HCT116 (cell line): Measurements from ENCODE around the gene GPR83. TPM values are rescaled to one million over a fixed set of nuclear protein-coding genes. Genes with fewer than 3 reads are reported as not detected.

Experiments used
- ATAC-seq: fragments of 200-7000 bp; cut with Tn5 transposase; 2 replicates; pipeline ENCODE4 v1.9.1; 2020; ENCODE audit warnings: mild to moderate bottlenecking, moderate library complexity
- BruUV-seq: library from RNA; stranded (reverse); fragments of 400-500 nt; replicated peaks from 2 replicates; lab custom pipeline; 2021; lab: Mats Ljungman, UMichigan
- CTCF ChIA-PET: fragments of 300-600 bp; sonication (Branson Sonifier 250); formaldehyde crosslinking; loops from one replicate; lab custom pipeline; 2021; ENCODE audit warnings: antibody characterized with exemption; lab: Charles Lee
- POLR2A ChIA-PET: fragments of 300-600, 350-600 bp; sonication (Branson Sonifier 250); formaldehyde crosslinking; loops from one replicate; lab custom pipeline; 2021; ENCODE audit warnings: antibody characterized with exemption; lab: Charles Lee
- RAD21 ChIA-PET, 2 experiments: fragments of 300-600 bp; sonication (Branson Sonifier 250); formaldehyde crosslinking; loops; one replicate each; lab custom pipeline; 2023; ENCODE audit warnings: low total read pairs in 2 of 2; ENCODE audit not compliant: uncharacterized antibody in 2 of 2, unreplicated experiment in 2 of 2, low non-redundant PET in 1 of 2; lab: Charles Lee
- DNase-seq: peaks from one replicate; pipeline ENCODE4 v3.0.0-alpha.2; 2010; ENCODE audit warnings: low read depth, low spot score
- H2AFZ ChIP-seq: fragments of 200-600 bp; shearing (Covaris generic), sonication (generic); 2 replicates; pipeline ENCODE4 v1.6.1; 2017; ENCODE audit warnings: low read depth, mixed run types, mixed read lengths, antibody characterized with exemption, low read length; ENCODE audit not compliant: poor library complexity, severe bottlenecking
- H3K27ac ChIP-seq: 2 replicates; pipeline ENCODE4 v1.5.1; 2012; ENCODE audit warnings: low read depth, low read length
- H3K27me3 ChIP-seq: fragments of 200-600 bp; sonication (generic); 2 replicates; pipeline ENCODE4 v1.6.1; 2016; ENCODE audit warnings: mixed run types, low read length, mixed read lengths; ENCODE audit not compliant: insufficient read depth
- H3K36me3 ChIP-seq, 2 experiments: fragments of 200-500 bp in 1 of 2; fragments of 200-600 bp in 1 of 2; sonication (Bioruptor generic) in 1 of 2; sonication (generic) in 1 of 2; 2 replicates each; pipeline versions ENCODE4 v1.5.1 to v1.6.1; 2014 to 2016; ENCODE audit warnings: low read length in 2 of 2, inconsistent platforms in 1 of 2, mixed read lengths in 1 of 2, mixed run types in 1 of 2; ENCODE audit not compliant: insufficient read depth in 2 of 2, control insufficient read depth in 1 of 2
- H3K4me1 ChIP-seq, 2 experiments: fragments of 200-600 bp in 1 of 2; sonication (generic) in 1 of 2; 2 replicates each; pipeline versions ENCODE4 v1.5.1 to v1.6.1; 2012 to 2017; ENCODE audit warnings: low read length in 2 of 2, inconsistent platforms in 1 of 2, mild to moderate bottlenecking in 1 of 2, mixed read lengths in 1 of 2, mixed run types in 1 of 2, moderate library complexity in 1 of 2; ENCODE audit not compliant: insufficient read depth in 2 of 2, control insufficient read depth in 1 of 2
- H3K4me2 ChIP-seq: fragments of 200-600 bp; sonication (generic); 2 replicates; pipeline ENCODE4 v1.6.1; 2017; ENCODE audit warnings: mixed run types, low read length, mixed read lengths
- H3K4me3 ChIP-seq, 2 experiments: fragments of 200-600 bp in 1 of 2; sonication (generic) in 1 of 2; replicated peaks in 1 of 2; 2 replicates each; pipeline ENCODE4 v1.5.1; 2011 to 2016; ENCODE audit warnings: low read length in 2 of 2, control low read depth in 1 of 2, low read depth in 1 of 2, mild to moderate bottlenecking in 1 of 2, mixed read lengths in 1 of 2, mixed run types in 1 of 2
- H3K79me2 ChIP-seq: fragments of 200-600 bp; sonication (generic); 2 replicates; pipeline ENCODE4 v1.6.1; 2017; ENCODE audit warnings: mild to moderate bottlenecking, mixed run types, low read length, moderate library complexity, mixed read lengths; ENCODE audit not compliant: insufficient read depth
- H3K9ac ChIP-seq: fragments of 200-600 bp; sonication (generic); 2 replicates; pipeline ENCODE4 v1.6.1; 2016; ENCODE audit warnings: low read length, mixed read lengths
- H3K9me2 ChIP-seq: fragments of 200-600 bp; sonication (generic), shearing (Covaris generic); 2 replicates; pipeline ENCODE4 v1.6.1; 2017; ENCODE audit warnings: mixed run types, mild to moderate bottlenecking, moderate library complexity; ENCODE audit not compliant: insufficient read depth
- H3K9me3 ChIP-seq, 2 experiments: fragments of 200-500 bp in 1 of 2; fragments of 200-600 bp in 1 of 2; sonication (Bioruptor generic) in 1 of 2; sonication (generic) in 1 of 2; 2 replicates each; pipeline ENCODE4 v1.6.1; 2014 to 2017; ENCODE audit warnings: low read length in 2 of 2, mixed read lengths in 2 of 2, inconsistent platforms in 1 of 2, low read depth in 1 of 2, mild to moderate bottlenecking in 1 of 2, mixed run types in 1 of 2, moderate library complexity in 1 of 2; ENCODE audit not compliant: control insufficient read depth in 1 of 2, insufficient read depth in 1 of 2
- H4K20me1 ChIP-seq: fragments of 200-600 bp; sonication (generic), shearing (Covaris generic); 2 replicates; pipeline ENCODE4 v1.6.1; 2017; ENCODE audit warnings: mixed run types, mild to moderate bottlenecking, moderate library complexity; ENCODE audit not compliant: insufficient read depth
- CBX3 ChIP-seq: IDR thresholded peaks from 2 replicates; pipeline ENCODE4 v1.6.1; 2012; ENCODE audit warnings: low read depth
- CEBPB ChIP-seq: IDR thresholded peaks from 2 replicates; pipeline ENCODE4 v1.6.1; 2012; ENCODE audit warnings: low read depth
- ELF1 ChIP-seq: IDR thresholded peaks from 2 replicates; pipeline ENCODE4 v1.6.1; 2012; ENCODE audit warnings: low read depth, borderline replicate concordance
- EZH2 ChIP-seq: fragments of 200-600 bp; sonication (generic); IDR thresholded peaks from 2 replicates; pipeline ENCODE4 v1.6.1; 2017; ENCODE audit warnings: antibody characterized with exemption, mixed run types
- EZH2phosphoT487 ChIP-seq: fragments of 200-600 bp; IDR thresholded peaks from 2 replicates; pipeline ENCODE4 v1.6.1; 2018; ENCODE audit warnings: antibody characterized with exemption, borderline replicate concordance
- JUND ChIP-seq: IDR thresholded peaks from 2 replicates; pipeline ENCODE4 v1.6.1; 2012
- POLR2A ChIP-seq: IDR thresholded peaks from 2 replicates; pipeline ENCODE4 v1.7.0; 2011; ENCODE audit warnings: borderline replicate concordance; ENCODE audit not compliant: insufficient read depth, insufficient read length; ENCODE audit errors: extremely low read depth
- POLR2AphosphoS5 ChIP-seq: IDR thresholded peaks from 2 replicates; pipeline ENCODE4 v1.6.1; 2011; ENCODE audit warnings: mild to moderate bottlenecking, low read depth, low read length, moderate library complexity
- RAD21 ChIP-seq: IDR thresholded peaks from 2 replicates; pipeline ENCODE4 v1.6.1; 2012; ENCODE audit warnings: low read depth, mild to moderate bottlenecking
- SIN3A ChIP-seq: IDR thresholded peaks from 2 replicates; pipeline ENCODE4 v1.6.1; 2012; ENCODE audit warnings: low read depth
- SP1 ChIP-seq: IDR thresholded peaks from 2 replicates; pipeline ENCODE4 v1.6.1; 2012; ENCODE audit warnings: low read depth
- SRF ChIP-seq: IDR thresholded peaks from 2 replicates; pipeline ENCODE4 v1.6.1; 2012; ENCODE audit warnings: low read depth
- TCF7L2 ChIP-seq: IDR thresholded peaks from 2 replicates; pipeline ENCODE4 v1.7.0; 2011; ENCODE audit warnings: borderline replicate concordance, inconsistent platforms; ENCODE audit not compliant: insufficient read depth, insufficient read length; ENCODE audit errors: extremely low read depth
- YY1 ChIP-seq: IDR thresholded peaks from 2 replicates; pipeline ENCODE4 v1.6.1; 2011; ENCODE audit warnings: low read length, low read depth, moderate library complexity, mild to moderate bottlenecking; ENCODE audit not compliant: insufficient replicate concordance; ENCODE audit errors: extremely low read depth
- ZFX ChIP-seq: fragments of 450-650 bp; IDR thresholded peaks from 2 replicates; pipeline ENCODE4 v1.6.1; 2017
- ZNF274 ChIP-seq: fragments of 200-500 bp; sonication (Bioruptor generic); IDR thresholded peaks from 2 replicates; pipeline ENCODE4 v1.6.1; 2014; ENCODE audit warnings: mild to moderate bottlenecking, low read depth, low read length, inconsistent platforms
- intact Hi-C: fragments of 100-400 bp; cut with micrococcal nuclease; formaldehyde crosslinking; loops from 2 replicates; pipeline ENCODE4 v1.10.0; 2022
- total RNA-seq: library from RNA; stranded (reverse); gene quantifications from one replicate; pipeline ENCODE4 v1.2.1, GENCODE V29; 2021; ENCODE audit not compliant: unreplicated experiment
- TF ChIP-seq, protein P1 (sequence below): IDR thresholded peaks from 2 replicates; pipeline ENCODE4 v1.6.1; 2011; ENCODE audit warnings: mild to moderate bottlenecking, low read length, moderate library complexity; ENCODE audit not compliant: insufficient replicate concordance; ENCODE audit errors: extremely low read depth
- TF ChIP-seq, protein P2 (sequence below), 3 experiments: fragments of 200-600 bp in 1 of 3; sonication (generic) in 1 of 3; IDR thresholded peaks in 2 of 3; conservative IDR thresholded peaks in 1 of 3; 2 replicates each; pipeline ENCODE4 v1.5.1; 2012 to 2017; ENCODE audit warnings: low read depth in 2 of 3, low read length in 2 of 3, antibody characterized with exemption in 1 of 3, borderline replicate concordance in 1 of 3, control low read depth in 1 of 3, mild to moderate bottlenecking in 1 of 3, mixed read lengths in 1 of 3, mixed run types in 1 of 3, moderate library complexity in 1 of 3; ENCODE audit not compliant: insufficient read depth in 1 of 3

GPR83 gene
- total RNA-seq, 1 experiment from 2014 or later = 0.39 TPM

DNA sequence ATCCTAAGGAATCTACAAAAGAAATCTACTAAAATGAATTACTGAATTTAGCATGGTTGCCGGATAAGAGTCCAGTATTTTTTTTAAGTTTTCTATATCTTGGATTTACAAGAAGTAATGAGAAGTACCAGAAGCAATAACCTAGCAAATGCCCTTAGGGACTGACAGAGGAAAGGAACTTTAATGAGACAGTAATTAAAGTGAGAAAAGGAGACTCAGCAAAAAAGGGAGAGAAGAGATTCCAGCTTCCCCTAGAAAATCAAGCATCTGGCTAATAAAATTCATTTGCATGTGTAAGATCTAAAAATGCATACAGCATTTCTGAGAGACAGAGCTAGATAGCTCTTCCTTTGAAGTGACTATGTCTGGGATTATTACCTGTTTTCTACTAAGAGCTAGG lies 57.7 kb downstream of the GPR83 start:
- H3K9ac ChIP-seq = no peak overlapping the region
- H3K9me2 ChIP-seq = no peaks in the 10 kb centered on the region
- H3K79me2 ChIP-seq = no peaks in the 10 kb centered on the region
- H4K20me1 ChIP-seq = no peaks in the 10 kb centered on the region
- ChIA-PET POLR2A (no interaction called here), RAD21 (no interaction called here), CTCF (interaction anchor here (1.2 kb wide), 1 partner anchor 448 kb away, joined by 3 read pairs; no protein-coding TSS in a partner anchor)
- no peak overlapping the region for H3K27ac ChIP-seq
- H3K4me1 ChIP-seq = peaks cover 0 to 13% of the 10 kb centered on the region in 2 experiments; a peak in 2 of 4 replicates
- DNase-seq (no peak), ATAC-seq (no peak)
- no peaks in the 10 kb centered on the region for H3K36me3 ChIP-seq
- no peaks in the 10 kb centered on the region for H3K9me3 ChIP-seq
- no peak overlapping the region for H3K4me3 ChIP-seq
- H3K27me3 ChIP-seq = no peaks in the 10 kb centered on the region
- H2AFZ ChIP-seq = no peak overlapping the region
- no peak overlapping the region for H3K4me2 ChIP-seq
- no TSS peak for BruUV-seq
- no peak for TF ChIP-seq CBX3
- TF ChIP-seq YY1 = no peak
- TF ChIP-seq, protein P1, sequence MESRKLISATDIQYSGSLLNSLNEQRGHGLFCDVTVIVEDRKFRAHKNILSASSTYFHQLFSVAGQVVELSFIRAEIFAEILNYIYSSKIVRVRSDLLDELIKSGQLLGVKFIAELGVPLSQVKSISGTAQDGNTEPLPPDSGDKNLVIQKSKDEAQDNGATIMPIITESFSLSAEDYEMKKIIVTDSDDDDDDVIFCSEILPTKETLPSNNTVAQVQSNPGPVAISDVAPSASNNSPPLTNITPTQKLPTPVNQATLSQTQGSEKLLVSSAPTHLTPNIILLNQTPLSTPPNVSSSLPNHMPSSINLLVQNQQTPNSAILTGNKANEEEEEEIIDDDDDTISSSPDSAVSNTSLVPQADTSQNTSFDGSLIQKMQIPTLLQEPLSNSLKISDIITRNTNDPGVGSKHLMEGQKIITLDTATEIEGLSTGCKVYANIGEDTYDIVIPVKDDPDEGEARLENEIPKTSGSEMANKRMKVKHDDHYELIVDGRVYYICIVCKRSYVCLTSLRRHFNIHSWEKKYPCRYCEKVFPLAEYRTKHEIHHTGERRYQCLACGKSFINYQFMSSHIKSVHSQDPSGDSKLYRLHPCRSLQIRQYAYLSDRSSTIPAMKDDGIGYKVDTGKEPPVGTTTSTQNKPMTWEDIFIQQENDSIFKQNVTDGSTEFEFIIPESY = no peak
- TF ChIP-seq, protein P2, sequence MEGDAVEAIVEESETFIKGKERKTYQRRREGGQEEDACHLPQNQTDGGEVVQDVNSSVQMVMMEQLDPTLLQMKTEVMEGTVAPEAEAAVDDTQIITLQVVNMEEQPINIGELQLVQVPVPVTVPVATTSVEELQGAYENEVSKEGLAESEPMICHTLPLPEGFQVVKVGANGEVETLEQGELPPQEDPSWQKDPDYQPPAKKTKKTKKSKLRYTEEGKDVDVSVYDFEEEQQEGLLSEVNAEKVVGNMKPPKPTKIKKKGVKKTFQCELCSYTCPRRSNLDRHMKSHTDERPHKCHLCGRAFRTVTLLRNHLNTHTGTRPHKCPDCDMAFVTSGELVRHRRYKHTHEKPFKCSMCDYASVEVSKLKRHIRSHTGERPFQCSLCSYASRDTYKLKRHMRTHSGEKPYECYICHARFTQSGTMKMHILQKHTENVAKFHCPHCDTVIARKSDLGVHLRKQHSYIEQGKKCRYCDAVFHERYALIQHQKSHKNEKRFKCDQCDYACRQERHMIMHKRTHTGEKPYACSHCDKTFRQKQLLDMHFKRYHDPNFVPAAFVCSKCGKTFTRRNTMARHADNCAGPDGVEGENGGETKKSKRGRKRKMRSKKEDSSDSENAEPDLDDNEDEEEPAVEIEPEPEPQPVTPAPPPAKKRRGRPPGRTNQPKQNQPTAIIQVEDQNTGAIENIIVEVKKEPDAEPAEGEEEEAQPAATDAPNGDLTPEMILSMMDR (IDR thresholded peaks at IDR 0.05 in 2 of 3, conservative IDR thresholded peaks at IDR 0.05 in 1 of 3; ENCODE audit: borderline replicate concordance in 1 of 3, insufficient read depth in 1 of 3, low read depth in 2 of 3, low read length in 2 of 3) = no peak
- TF ChIP-seq SRF = no peak
- no peak for TF ChIP-seq ZFX
- TF ChIP-seq SIN3A = no peak
- TF ChIP-seq EZH2phosphoT487 = no peak
- no peak for TF ChIP-seq JUND
- TF ChIP-seq POLR2AphosphoS5 = no peak
- TF ChIP-seq SP1 = no peak
- no peak for TF ChIP-seq CEBPB
- no peak for TF ChIP-seq TCF7L2
- no peak for TF ChIP-seq POLR2A
- TF ChIP-seq ELF1 = no peak
- TF ChIP-seq ZNF274 = no peak
- no peak for TF ChIP-seq EZH2
- TF ChIP-seq RAD21 = no peak
- intact Hi-C loops = no loop called here
